A549 (cell line): Measurements from ENCODE around the gene ADGRG3.

Experiments
- CBX8 ChIP-seq: fragments of 200-600 bp; sonication (generic); IDR thresholded peaks from 2 replicates; pipeline ENCODE4 v1.6.1; 2016
- CHD2 ChIP-seq: fragments of 150-350 bp; IDR thresholded peaks from 2 replicates; pipeline ENCODE4 v1.6.1; 2014; ENCODE audit warnings: low read length; ENCODE audit not compliant: partially characterized antibody
- EP300 ChIP-seq, 2 experiments: fragments of >200 bp; sonication (Bioruptor Twin); formaldehyde crosslinking; IDR thresholded peaks; 2 replicates in 1 of 2; 3 replicates in 1 of 2; pipeline ENCODE4 v1.6.1; 2016 to 2017
- HDAC2 ChIP-seq: fragments of 200-600 bp; sonication (generic); IDR thresholded peaks from 2 replicates; pipeline ENCODE4 v1.6.1; 2016
- NFE2L2 ChIP-seq: fragments of 150-350 bp; conservative IDR thresholded peaks from 2 replicates; pipeline ENCODE4 v1.6.1; 2014; ENCODE audit warnings: low read length
- NPAS2 ChIP-seq: fragments of 250-450 bp; sonication (Bioruptor Pico); IDR thresholded peaks from 2 replicates; pipeline ENCODE4 v1.8.0; 2022; ENCODE audit warnings: mild to moderate bottlenecking, moderate library complexity, borderline replicate concordance
- POLR2A ChIP-seq: IDR thresholded peaks from 2 replicates; pipeline ENCODE4 v1.6.1; 2012; ENCODE audit warnings: mild to moderate bottlenecking, low read length
- POLR2AphosphoS2 ChIP-seq: conservative IDR thresholded peaks from 2 replicates; pipeline ENCODE4 v1.6.1; 2012; ENCODE audit warnings: low read length, improper control_type of control experiment, inconsistent platforms
- SREBF2 ChIP-seq: fragments of 450-650 bp; IDR thresholded peaks from 2 replicates; pipeline ENCODE4 v1.6.1; 2014; ENCODE audit warnings: mild to moderate bottlenecking, moderate library complexity
- TF ChIP-seq, protein P1 (sequence below): fragments of >200 bp; sonication (Bioruptor Twin); formaldehyde crosslinking; IDR thresholded peaks from 3 replicates; pipeline ENCODE4 v1.5.1; 2016
- TF ChIP-seq, protein P2 (sequence below): fragments of 450-650 bp; IDR thresholded peaks from 2 replicates; pipeline ENCODE4 v1.6.1; 2014; ENCODE audit warnings: antibody characterized with exemption
- TF ChIP-seq, protein P3 (sequence below): IDR thresholded peaks from 2 replicates; pipeline ENCODE4 v1.6.1; 2012
- TF ChIP-seq, protein P4 (sequence below): IDR thresholded peaks from 2 replicates; pipeline ENCODE4 v1.6.1; 2012

DNA sequence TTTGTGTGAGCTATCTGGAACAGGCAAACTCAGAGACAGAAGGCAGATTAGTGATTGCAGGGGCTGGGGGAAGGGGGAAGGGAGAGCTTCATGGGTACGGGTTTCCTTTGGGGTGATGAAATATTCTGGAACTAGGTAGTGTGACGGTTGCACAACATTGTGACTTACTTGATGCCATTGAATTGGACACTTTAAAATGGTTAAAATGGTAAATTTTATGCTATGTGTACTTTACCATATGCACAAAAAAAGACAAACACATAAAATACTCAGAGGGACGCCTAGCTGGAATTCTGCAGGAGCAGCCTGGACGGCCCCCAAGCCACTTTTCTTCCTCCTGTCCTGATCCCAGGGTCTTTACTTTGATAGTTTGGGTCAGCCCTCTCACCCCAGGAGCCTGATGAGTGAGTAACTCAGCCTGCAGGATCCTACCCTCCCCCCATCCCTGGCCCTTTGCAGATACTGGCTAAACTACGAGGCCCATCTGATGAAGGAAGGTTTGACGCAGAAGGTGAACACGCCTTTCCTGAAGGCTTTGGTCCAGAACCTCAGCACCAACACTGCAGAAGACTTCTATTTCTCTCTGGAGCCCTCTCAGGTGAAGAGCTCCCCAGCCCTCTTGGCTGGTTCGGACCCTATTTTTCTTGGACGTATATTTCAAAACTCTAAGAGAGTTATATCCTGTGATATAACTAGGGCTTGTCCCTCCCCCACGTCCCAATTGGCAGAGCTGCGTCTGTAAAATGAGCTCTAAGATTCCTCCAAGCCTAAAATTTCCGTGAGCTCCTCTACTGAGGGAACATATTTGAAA is 7.8 kb downstream of the ADGRG3 start:
- TF ChIP-seq, protein P1, sequence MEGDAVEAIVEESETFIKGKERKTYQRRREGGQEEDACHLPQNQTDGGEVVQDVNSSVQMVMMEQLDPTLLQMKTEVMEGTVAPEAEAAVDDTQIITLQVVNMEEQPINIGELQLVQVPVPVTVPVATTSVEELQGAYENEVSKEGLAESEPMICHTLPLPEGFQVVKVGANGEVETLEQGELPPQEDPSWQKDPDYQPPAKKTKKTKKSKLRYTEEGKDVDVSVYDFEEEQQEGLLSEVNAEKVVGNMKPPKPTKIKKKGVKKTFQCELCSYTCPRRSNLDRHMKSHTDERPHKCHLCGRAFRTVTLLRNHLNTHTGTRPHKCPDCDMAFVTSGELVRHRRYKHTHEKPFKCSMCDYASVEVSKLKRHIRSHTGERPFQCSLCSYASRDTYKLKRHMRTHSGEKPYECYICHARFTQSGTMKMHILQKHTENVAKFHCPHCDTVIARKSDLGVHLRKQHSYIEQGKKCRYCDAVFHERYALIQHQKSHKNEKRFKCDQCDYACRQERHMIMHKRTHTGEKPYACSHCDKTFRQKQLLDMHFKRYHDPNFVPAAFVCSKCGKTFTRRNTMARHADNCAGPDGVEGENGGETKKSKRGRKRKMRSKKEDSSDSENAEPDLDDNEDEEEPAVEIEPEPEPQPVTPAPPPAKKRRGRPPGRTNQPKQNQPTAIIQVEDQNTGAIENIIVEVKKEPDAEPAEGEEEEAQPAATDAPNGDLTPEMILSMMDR, result no peak
- TF ChIP-seq SREBF2 (no peak), NPAS2 (CRISPR knock-in tag) (no peak), POLR2A (no peak), NFE2L2 (no peak), HDAC2 (no peak), POLR2AphosphoS2 (no peak), CHD2 (no peak), EP300 (IDR thresholded peaks at IDR 0.05) (no peak; a peak in 1 of 5 replicates), CBX8 (no peak)
- TF ChIP-seq, protein P2, sequence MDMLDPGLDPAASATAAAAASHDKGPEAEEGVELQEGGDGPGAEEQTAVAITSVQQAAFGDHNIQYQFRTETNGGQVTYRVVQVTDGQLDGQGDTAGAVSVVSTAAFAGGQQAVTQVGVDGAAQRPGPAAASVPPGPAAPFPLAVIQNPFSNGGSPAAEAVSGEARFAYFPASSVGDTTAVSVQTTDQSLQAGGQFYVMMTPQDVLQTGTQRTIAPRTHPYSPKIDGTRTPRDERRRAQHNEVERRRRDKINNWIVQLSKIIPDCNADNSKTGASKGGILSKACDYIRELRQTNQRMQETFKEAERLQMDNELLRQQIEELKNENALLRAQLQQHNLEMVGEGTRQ, result no peak
- TF ChIP-seq, protein P3, sequence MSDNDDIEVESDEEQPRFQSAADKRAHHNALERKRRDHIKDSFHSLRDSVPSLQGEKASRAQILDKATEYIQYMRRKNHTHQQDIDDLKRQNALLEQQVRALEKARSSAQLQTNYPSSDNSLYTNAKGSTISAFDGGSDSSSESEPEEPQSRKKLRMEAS, result no peak
- TF ChIP-seq, protein P4, sequence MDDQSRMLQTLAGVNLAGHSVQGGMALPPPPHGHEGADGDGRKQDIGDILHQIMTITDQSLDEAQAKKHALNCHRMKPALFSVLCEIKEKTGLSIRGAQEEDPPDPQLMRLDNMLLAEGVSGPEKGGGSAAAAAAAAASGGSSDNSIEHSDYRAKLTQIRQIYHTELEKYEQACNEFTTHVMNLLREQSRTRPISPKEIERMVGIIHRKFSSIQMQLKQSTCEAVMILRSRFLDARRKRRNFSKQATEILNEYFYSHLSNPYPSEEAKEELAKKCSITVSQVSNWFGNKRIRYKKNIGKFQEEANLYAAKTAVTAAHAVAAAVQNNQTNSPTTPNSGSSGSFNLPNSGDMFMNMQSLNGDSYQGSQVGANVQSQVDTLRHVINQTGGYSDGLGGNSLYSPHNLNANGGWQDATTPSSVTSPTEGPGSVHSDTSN, result no peak
